HG03175 (cell line): ENCODE measurements around the gene ARRDC1.
"Not testable (repeated sequence)": the region's sequence is repeated elsewhere in the genome, so short reads cannot be mapped to it uniquely, and the experiment has no call there.

Experiments used
- ATAC-seq: cut with Tn5 transposase; IDR thresholded peaks from one replicate; pipeline ENCODE4 v1.9.1; 2021; ENCODE audit warnings: mild to moderate bottlenecking, moderate library complexity; ENCODE audit not compliant: unreplicated experiment

ARRDC1 gene

GRCh38 chr9:137583957-137584356 lies 21.5 kb upstream of the ARRDC1 start:
- ATAC-seq, result no peak

- ATAC-seq, result no peak
Observed at GRCh38 chr9:137586854-137587253, 18.6 kb upstream of the ARRDC1 start.

- ATAC-seq, result no peak
Observed at GRCh38 chr9:137588311-137588710, 17.2 kb upstream of the ARRDC1 start.

GRCh38 chr9:137588891-137589290 lies 16.6 kb upstream of the ARRDC1 start:
- no peak for ATAC-seq

- ATAC-seq, result peak; percentile 20
Observed at GRCh38 chr9:137589441-137590122, 15.9 kb upstream of the ARRDC1 start.

- no peak for ATAC-seq
Observed at GRCh38 chr9:137590123-137590468, 15.4 kb upstream of the ARRDC1 start.

GRCh38 chr9:137590469-137591383 lies 14.8 kb upstream of the ARRDC1 start, which contains the start of gene ZMYND19:
ZMYND19 (minus strand) TSS chr9:137590512; CDS start chr9:137590263, 249 bp downstream.
- ATAC-seq, result peak; percentile 85

GRCh38 chr9:137592767-137593166 lies 12.7 kb upstream of the ARRDC1 start:
- no peak for ATAC-seq

- no peak for ATAC-seq
Observed at GRCh38 chr9:137593176-137593575, 12.3 kb upstream of the ARRDC1 start.

GRCh38 chr9:137596577-137596976 lies 8.9 kb upstream of the ARRDC1 start:
- not testable (repeated sequence) for ATAC-seq

- no peak for ATAC-seq
Observed at GRCh38 chr9:137598943-137599342, 6.5 kb upstream of the ARRDC1 start.

- no peak for ATAC-seq
Observed at GRCh38 chr9:137602661-137603060, 2.8 kb upstream of the ARRDC1 start.

- no peak for ATAC-seq
Observed at GRCh38 chr9:137603879-137604278, 1.6 kb upstream of the ARRDC1 start.

GRCh38 chr9:137604345-137605086 lies 970 bp upstream of the ARRDC1 start:
- ATAC-seq, result no peak

- ATAC-seq, result peak; percentile 6
Observed at GRCh38 chr9:137606005-137606621, 627 bp downstream of the ARRDC1 start.

- no peak for ATAC-seq
Observed at GRCh38 chr9:137606734-137607138, 1.2 kb downstream of the ARRDC1 start.

GRCh38 chr9:137607141-137607857 lies 1.8 kb downstream of the ARRDC1 start:
- no peak for ATAC-seq

GRCh38 chr9:137610944-137611343 lies 5.5 kb downstream of the ARRDC1 start:
- no peak for ATAC-seq

GRCh38 chr9:137611623-137612609 lies 6.4 kb downstream of the ARRDC1 start:
- ATAC-seq, result no peak
